MCF 10A (cell line): ENCODE data around the gene FRY. TPM values are rescaled to one million over a fixed set of nuclear protein-coding genes. Genes with fewer than 3 reads are reported as not detected.

Source experiments
- BruUV-seq: library from RNA; stranded (reverse); fragments of 400-500 nt; replicated peaks from 2 replicates; lab custom pipeline; 2021; lab: Mats Ljungman, UMichigan
- CTCF ChIA-PET: fragments of 300-600 bp; sonication (Branson Sonifier 250); formaldehyde crosslinking; extraction: SDS; loops from one replicate; lab custom pipeline; 2021; ENCODE audit warnings: antibody characterized with exemption, inconsistent platforms; lab: Yijun Ruan, JAX
- POLR2A ChIA-PET: fragments of 300-600, 350-650 bp; sonication (Branson Sonifier 250); formaldehyde crosslinking; extraction: SDS; loops from one replicate; lab custom pipeline; 2020; ENCODE audit warnings: antibody characterized with exemption, inconsistent platforms; lab: Yijun Ruan, JAX
- DNase-seq: peaks from one replicate; pipeline ENCODE4 v3.0.0-alpha.2; 2018; ENCODE audit not compliant: unreplicated experiment
- H3K27ac Mint-ChIP-seq: one replicate; pipeline ENCODE4 v1.8.0; 2022; ENCODE audit warnings: mild to moderate bottlenecking, low read depth, mixed read lengths; ENCODE audit not compliant: unreplicated experiment
- H3K27me3 Mint-ChIP-seq: one replicate; pipeline ENCODE4 v1.8.0; 2022; ENCODE audit warnings: mixed read lengths; ENCODE audit not compliant: insufficient read depth, unreplicated experiment
- H3K36me3 Mint-ChIP-seq: one replicate; pipeline ENCODE4 v1.8.0; 2022; ENCODE audit warnings: mild to moderate bottlenecking, moderate library complexity, mixed read lengths; ENCODE audit not compliant: insufficient read depth, unreplicated experiment
- H3K4me1 Mint-ChIP-seq: one replicate; pipeline ENCODE4 v1.8.0; 2022; ENCODE audit warnings: mixed read lengths; ENCODE audit not compliant: insufficient read depth, unreplicated experiment
- H3K4me3 Mint-ChIP-seq: one replicate; pipeline ENCODE4 v1.8.0; 2022; ENCODE audit warnings: mild to moderate bottlenecking, moderate library complexity, mixed read lengths; ENCODE audit not compliant: unreplicated experiment
- H3K9me3 Mint-ChIP-seq: one replicate; pipeline ENCODE4 v1.8.0; 2022; ENCODE audit warnings: mixed read lengths; ENCODE audit not compliant: unreplicated experiment
- CTCF ChIP-seq: fragments of 200-600 bp; IDR thresholded peaks from one replicate; pipeline ENCODE4 v1.8.0; 2022; ENCODE audit warnings: antibody characterized with exemption, mild to moderate bottlenecking; ENCODE audit not compliant: unreplicated experiment
- intact Hi-C: fragments of 100-400 bp; cut with micrococcal nuclease; formaldehyde crosslinking; loops from 2 replicates; pipeline ENCODE4 v1.14.1; 2022
- total RNA-seq: library from RNA; stranded (reverse); gene quantifications from 2 replicates; pipeline ENCODE4 v1.2.3, GENCODE V29; 2022

The FRY gene
- total RNA-seq, 1 experiment from 2014 or later, result 8.9 TPM

GRCh38 chr13:32038343-32038742 is 6.8 kb downstream of the FRY start:
- CTCF ChIA-PET, result interaction anchor here (1.3 kb wide), 1 partner anchor 14 kb away, joined by 3 read pairs; no protein-coding TSS in a partner anchor
- intact Hi-C loops, result no loop called here
- no peaks in the 10 kb centered on the region for H3K27me3 Mint-ChIP-seq
- H3K4me1 Mint-ChIP-seq, result peaks cover 6% of the 10 kb centered on the region
- H3K36me3 Mint-ChIP-seq, result no peaks in the 10 kb centered on the region
- DNase-seq, result no peak
- no TSS peak for BruUV-seq
- no peaks in the 10 kb centered on the region for H3K9me3 Mint-ChIP-seq
- H3K4me3 Mint-ChIP-seq, result no peak overlapping the region
- POLR2A ChIA-PET, result interaction anchor here (0.6 kb wide), 1 partner anchor 15 kb away, joined by 4 read pairs; no protein-coding TSS in a partner anchor
- TF ChIP-seq CTCF, result no peak
- H3K27ac Mint-ChIP-seq, result no peak overlapping the region

- DNase-seq, result no peak
- no TSS peak for BruUV-seq
- TF ChIP-seq CTCF, result no peak
- Mint-ChIP-seq H3K27me3 (no peaks in the 10 kb centered on the region), H3K4me1 (peaks cover 6% of the 10 kb centered on the region), H3K27ac (no peak overlapping the region), H3K4me3 (no peak overlapping the region), H3K9me3 (no peaks in the 10 kb centered on the region), H3K36me3 (no peaks in the 10 kb centered on the region)
- POLR2A ChIA-PET, result interaction anchor here (0.6 kb wide), 1 partner anchor 14 kb away, joined by 4 read pairs; no protein-coding TSS in a partner anchor
- CTCF ChIA-PET, result interaction anchor here (1.3 kb wide), 1 partner anchor 13 kb away, joined by 3 read pairs; no protein-coding TSS in a partner anchor
- intact Hi-C loops, result no loop called here
Measured at GRCh38 chr13:32039056-32039455, 7.5 kb downstream of the FRY start.

GRCh38 chr13:32039528-32039927 is 8.0 kb downstream of the FRY start:
- H3K27ac Mint-ChIP-seq, result no peak overlapping the region
- no peak for TF ChIP-seq CTCF
- DNase-seq, result no peak
- intact Hi-C loops, result no loop called here
- H3K9me3 Mint-ChIP-seq, result no peaks in the 10 kb centered on the region
- CTCF ChIA-PET, result interaction anchor here (0.6 kb wide), 1 partner anchor 232 kb away, joined by 3 read pairs; no protein-coding TSS in a partner anchor
- no peaks in the 10 kb centered on the region for H3K27me3 Mint-ChIP-seq
- POLR2A ChIA-PET, result no interaction called here
- BruUV-seq, result no TSS peak
- H3K4me1 Mint-ChIP-seq, result peaks cover 6% of the 10 kb centered on the region
- no peaks in the 10 kb centered on the region for H3K36me3 Mint-ChIP-seq
- no peak overlapping the region for H3K4me3 Mint-ChIP-seq

GRCh38 chr13:32040052-32040642 is 8.6 kb downstream of the FRY start:
- Mint-ChIP-seq H3K36me3 (no peaks in the 10 kb centered on the region), H3K4me3 (no peak overlapping the region), H3K4me1 (peaks cover 6% of the 10 kb centered on the region), H3K27ac (no peak overlapping the region), H3K27me3 (no peaks in the 10 kb centered on the region), H3K9me3 (no peaks in the 10 kb centered on the region)
- DNase-seq, result no peak
- intact Hi-C loops, result no loop called here
- POLR2A ChIA-PET, result interaction anchor here (1.5 kb wide), 1 partner anchor 15 kb away, joined by 3 read pairs; no protein-coding TSS in a partner anchor
- no peak for TF ChIP-seq CTCF
- no TSS peak for BruUV-seq
- CTCF ChIA-PET, result interaction anchor here (0.6 kb wide), 1 partner anchor 233 kb away, joined by 3 read pairs; no protein-coding TSS in a partner anchor
